Measurements from ENCODE around the gene MYF5.

MYF5 gene

GRCh38 chr12:80716696-80717469 is at the start of gene MYF5:
Gene MYF5, plus strand, starts transcription at chr12:80716912. Its CDS starts 152 bp downstream, at chr12:80717064.
- DNase-seq: no peak

DNA sequence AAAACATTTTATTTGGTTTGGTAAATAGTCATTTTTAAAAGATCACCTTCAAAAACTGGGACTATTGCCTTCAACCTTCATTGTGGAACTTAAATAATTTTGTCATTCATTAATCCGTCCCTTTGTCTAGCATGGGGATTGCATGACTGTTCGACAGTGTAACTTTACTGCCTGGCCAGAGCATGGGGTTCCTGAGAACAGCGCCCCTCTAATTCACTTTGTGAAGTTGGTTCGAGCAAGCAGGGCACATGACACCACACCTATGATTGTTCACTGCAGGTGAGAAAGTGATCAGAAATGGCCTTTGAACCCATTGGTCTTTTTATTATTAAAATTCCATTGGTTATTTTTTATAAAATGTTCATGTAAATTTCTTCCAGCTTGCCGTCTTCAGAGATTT is 46.5 kb upstream of the MYF5 start:
- DNase-seq: no peak

- DNase-seq: peak; percentile 23
These were observed 40.6 kb upstream of the MYF5 start for GRCh38 chr12:80676042-80676636.

- DNase-seq: no peak
These were observed 39.9 kb upstream of the MYF5 start for GRCh38 chr12:80676856-80677255.

- no peak for DNase-seq
These were observed 38.7 kb upstream of the MYF5 start for GRCh38 chr12:80677994-80678393.

DNA sequence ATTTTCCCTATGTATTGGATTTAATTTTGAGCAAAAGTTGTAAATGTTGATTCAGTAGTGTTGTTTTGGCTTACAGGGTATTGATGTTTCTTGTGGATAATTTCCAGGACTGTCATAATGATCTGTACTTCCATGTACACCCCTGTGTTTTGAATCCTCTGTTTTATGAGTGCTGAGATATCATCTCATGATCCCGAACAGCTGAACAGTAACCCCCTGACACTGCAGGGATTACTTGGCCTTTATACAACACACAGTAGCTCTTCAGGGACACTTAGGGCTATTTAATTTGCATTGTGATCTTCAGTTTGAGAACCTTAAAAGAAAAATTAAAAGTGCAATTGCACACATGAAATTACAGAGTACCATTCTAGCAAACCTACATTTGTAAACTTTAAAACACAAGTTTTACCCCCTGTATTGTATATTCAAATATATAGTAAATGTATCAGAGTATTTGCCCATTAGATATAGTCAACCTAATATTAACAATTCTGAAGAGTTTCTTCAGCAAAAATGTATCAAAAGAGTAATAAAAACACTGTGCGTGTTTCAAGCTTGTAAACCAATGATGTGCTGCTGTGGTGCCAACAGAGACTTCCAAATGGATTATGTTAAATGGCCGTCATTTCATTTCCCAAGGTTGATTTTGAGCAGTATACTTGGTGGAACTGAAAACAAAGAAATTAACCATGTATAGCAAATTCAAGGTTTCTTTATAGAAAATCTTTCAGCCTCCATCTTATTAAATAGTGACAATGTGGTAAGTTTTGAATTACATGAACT is 37.2 kb upstream of the MYF5 start:
- no peak for DNase-seq

- no peak for DNase-seq
These were observed 35.4 kb upstream of the MYF5 start for GRCh38 chr12:80681287-80681686.

- DNase-seq: no peak
These were observed 34.9 kb upstream of the MYF5 start for GRCh38 chr12:80681786-80682185.

GRCh38 chr12:80684077-80684495 is 32.6 kb upstream of the MYF5 start:
- DNase-seq: no peak

DNA sequence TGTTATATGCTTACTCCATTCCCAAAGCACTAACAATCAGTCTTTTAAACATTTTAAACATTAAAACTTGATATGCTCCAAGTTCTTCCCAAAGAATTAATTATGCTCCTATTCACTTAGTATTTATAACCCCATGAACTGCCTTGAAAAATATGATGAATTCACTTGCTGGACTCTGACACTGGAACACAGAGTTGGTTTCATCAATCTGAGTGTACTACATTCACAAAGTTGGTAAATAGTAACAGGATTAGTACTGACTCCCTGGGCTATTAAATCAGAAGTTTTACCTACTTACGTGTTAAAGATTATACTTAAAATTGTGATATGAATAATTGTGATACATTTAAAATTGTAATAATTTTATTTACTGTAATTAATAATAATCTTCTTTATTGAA is 26.6 kb upstream of the MYF5 start:
- no peak for DNase-seq

GRCh38 chr12:80690513-80690912 is 26.2 kb upstream of the MYF5 start:
- DNase-seq: no peak

DNA sequence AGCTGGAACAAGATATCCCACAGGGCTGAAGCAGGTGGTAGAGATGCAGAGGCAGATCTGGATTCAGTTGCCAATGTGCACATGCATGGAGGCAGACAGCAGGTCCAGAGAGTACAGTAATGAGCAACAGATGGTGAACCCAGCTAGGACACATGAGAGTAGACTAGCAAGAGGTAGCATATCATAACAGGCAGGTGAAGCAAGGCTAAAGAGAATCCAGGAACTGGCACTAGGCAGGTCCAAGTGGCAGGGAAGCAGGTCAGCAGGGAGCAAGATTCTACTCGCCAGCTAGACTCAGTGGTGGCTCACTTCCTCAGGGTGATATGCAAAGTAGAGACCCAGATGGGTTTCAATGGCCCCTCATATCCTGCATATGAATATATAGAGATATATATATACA is 24.6 kb upstream of the MYF5 start:
- no peak for DNase-seq

DNA sequence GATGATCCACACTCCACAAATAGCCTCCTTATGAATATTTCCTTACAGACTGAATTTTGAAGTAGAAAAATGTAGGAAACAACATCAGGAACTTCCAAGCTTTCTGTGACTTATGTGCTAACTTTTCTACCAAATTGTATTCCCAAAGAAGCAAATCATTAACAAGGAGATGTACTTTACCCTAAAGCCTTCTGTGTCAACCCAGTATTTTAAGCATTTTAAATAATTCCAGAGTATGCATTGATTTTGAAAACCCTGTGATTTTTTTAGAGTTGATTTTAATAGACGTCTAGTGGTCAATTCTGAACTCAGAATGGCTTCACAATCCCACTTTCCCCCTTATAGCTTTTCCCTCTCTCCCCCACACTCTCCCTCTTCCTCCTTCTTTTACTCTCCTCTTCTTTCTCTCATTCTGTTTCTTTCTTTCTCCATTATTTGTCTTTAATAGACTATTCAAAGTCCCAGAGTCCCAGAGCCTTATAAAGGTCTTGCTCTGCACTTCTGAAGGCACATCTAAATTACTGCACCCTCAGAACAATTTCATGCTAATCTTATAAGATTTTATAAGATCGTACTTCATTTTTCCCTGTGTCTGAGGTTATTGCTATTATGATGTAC is 19.3 kb upstream of the MYF5 start:
- DNase-seq: no peak

- DNase-seq: no peak
These were observed 18.5 kb upstream of the MYF5 start for GRCh38 chr12:80698256-80698655.

GRCh38 chr12:80698847-80699542 is 17.7 kb upstream of the MYF5 start:
- DNase-seq: no peak

- no peak for DNase-seq
These were observed 16.4 kb upstream of the MYF5 start for GRCh38 chr12:80700327-80700726.

GRCh38 chr12:80701388-80701787 is 15.3 kb upstream of the MYF5 start:
- no peak for DNase-seq

GRCh38 chr12:80702889-80703805 is 13.6 kb upstream of the MYF5 start:
- peak; percentile 82 for DNase-seq

GRCh38 chr12:80704420-80704819 is 12.3 kb upstream of the MYF5 start:
- no peak for DNase-seq

GRCh38 chr12:80707126-80707829 is 9.4 kb upstream of the MYF5 start, which contains the start of gene MYF6:
Gene MYF6, plus strand, starts transcription at chr12:80707634. Its CDS starts 86 bp downstream, at chr12:80707720.
- DNase-seq: no peak

DNA sequence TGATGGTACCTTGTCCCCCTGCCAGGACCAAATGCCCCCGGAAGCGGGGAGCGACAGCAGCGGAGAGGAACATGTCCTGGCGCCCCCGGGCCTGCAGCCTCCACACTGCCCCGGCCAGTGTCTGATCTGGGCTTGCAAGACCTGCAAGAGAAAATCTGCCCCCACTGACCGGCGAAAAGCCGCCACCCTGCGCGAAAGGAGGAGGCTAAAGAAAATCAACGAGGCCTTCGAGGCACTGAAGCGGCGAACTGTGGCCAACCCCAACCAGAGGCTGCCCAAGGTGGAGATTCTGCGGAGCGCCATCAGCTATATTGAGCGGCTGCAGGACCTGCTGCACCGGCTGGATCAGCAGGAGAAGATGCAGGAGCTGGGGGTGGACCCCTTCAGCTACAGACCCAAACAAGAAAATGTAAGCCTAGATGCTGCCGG is 8.9 kb upstream of the MYF5 start:
- no peak for DNase-seq
